OCI-LY3 (cell line): Measurements from ENCODE around the gene SHLD1.

Source experiments
- H2AFZ ChIP-seq: fragments of 200-600, 300-600 bp; shearing (Covaris generic); 2 replicates; pipeline ENCODE4 v1.6.0; 2014; ENCODE audit warnings: antibody characterized with exemption, low read depth, low read length
- H3K27ac ChIP-seq: fragments of 200-600, 300-600 bp; sonication (generic); 2 replicates; pipeline ENCODE4 v1.5.1; 2014; ENCODE audit warnings: mild to moderate bottlenecking, low read length, moderate library complexity, mixed read lengths
- H3K27me3 ChIP-seq: fragments of 200-600, 300-600 bp; sonication (generic); 2 replicates; pipeline ENCODE4 v1.6.1; 2014; ENCODE audit warnings: low read depth, low read length, mixed read lengths
- H3K36me3 ChIP-seq: fragments of 200-600, 300-600 bp; sonication (generic); replicated peaks from 2 replicates; pipeline ENCODE3; 2014; ENCODE audit warnings: low read depth, low read length, mixed read lengths
- H3K4me1 ChIP-seq: fragments of 300-600, 200-600 bp; sonication (generic); 2 replicates; pipeline ENCODE4 v1.6.1; 2014; ENCODE audit warnings: low read length, mixed read lengths
- H3K4me2 ChIP-seq: fragments of 200-600, 300-600 bp; sonication (generic); 2 replicates; pipeline ENCODE4 v1.6.1; 2014; ENCODE audit warnings: low read length, mixed read lengths
- H3K4me3 ChIP-seq: fragments of 300-600, 200-600 bp; sonication (generic); 2 replicates; pipeline ENCODE4 v1.5.1; 2014; ENCODE audit warnings: antibody characterized with exemption, mild to moderate bottlenecking, low read length, moderate library complexity
- H3K79me2 ChIP-seq: fragments of 300-600, 200-600 bp; shearing (Covaris generic); 2 replicates; pipeline ENCODE4 v1.6.1; 2014; ENCODE audit warnings: mild to moderate bottlenecking, low read length, mixed read lengths
- H3K9ac ChIP-seq: fragments of 300-600, 200-600 bp; shearing (Covaris generic); 2 replicates; pipeline ENCODE4 v1.6.0; 2014; ENCODE audit warnings: mild to moderate bottlenecking, low read length, moderate library complexity
- H3K9me3 ChIP-seq: fragments of 200-600, 300-600 bp; shearing (Covaris generic); 2 replicates; pipeline ENCODE4 v1.6.1; 2014; ENCODE audit warnings: low read length, mixed read lengths; ENCODE audit not compliant: insufficient read depth
- H4K20me1 ChIP-seq: fragments of 200-600, 300-600 bp; sonication (generic); 2 replicates; pipeline ENCODE4 v1.6.1; 2016; ENCODE audit warnings: low read length, mixed read lengths; ENCODE audit not compliant: insufficient read depth
- CTCF ChIP-seq: fragments of 200-600, 300-600 bp; sonication (generic); IDR thresholded peaks from 2 replicates; pipeline ENCODE4 v1.5.1; 2014; ENCODE audit warnings: antibody characterized with exemption, low read length, low read depth
- EZH2phosphoT487 ChIP-seq: fragments of 200-600 bp; shearing (Covaris generic); IDR thresholded peaks from 2 replicates; pipeline ENCODE4 v1.6.1; 2018; ENCODE audit warnings: antibody characterized with exemption, mixed run types, low read depth

SHLD1 gene

GRCh38 chr20:5827861-5828260 is 77.7 kb downstream of the SHLD1 start:
- Histone ChIP-seq H3K36me3 (no peaks in the 10 kb centered on the region), H3K9ac (no peak overlapping the region), H3K4me2 (no peak overlapping the region), H3K27me3 (no peaks in the 10 kb centered on the region), H4K20me1 (no peaks in the 10 kb centered on the region), H3K27ac (no peak overlapping the region), H2AFZ (no peak overlapping the region), H3K79me2 (no peaks in the 10 kb centered on the region), H3K4me3 (no peak overlapping the region), H3K9me3 (no peaks in the 10 kb centered on the region), H3K4me1 (peaks cover 4% of the 10 kb centered on the region)
- TF ChIP-seq CTCF, result no peak
- no peak for TF ChIP-seq EZH2phosphoT487

DNA sequence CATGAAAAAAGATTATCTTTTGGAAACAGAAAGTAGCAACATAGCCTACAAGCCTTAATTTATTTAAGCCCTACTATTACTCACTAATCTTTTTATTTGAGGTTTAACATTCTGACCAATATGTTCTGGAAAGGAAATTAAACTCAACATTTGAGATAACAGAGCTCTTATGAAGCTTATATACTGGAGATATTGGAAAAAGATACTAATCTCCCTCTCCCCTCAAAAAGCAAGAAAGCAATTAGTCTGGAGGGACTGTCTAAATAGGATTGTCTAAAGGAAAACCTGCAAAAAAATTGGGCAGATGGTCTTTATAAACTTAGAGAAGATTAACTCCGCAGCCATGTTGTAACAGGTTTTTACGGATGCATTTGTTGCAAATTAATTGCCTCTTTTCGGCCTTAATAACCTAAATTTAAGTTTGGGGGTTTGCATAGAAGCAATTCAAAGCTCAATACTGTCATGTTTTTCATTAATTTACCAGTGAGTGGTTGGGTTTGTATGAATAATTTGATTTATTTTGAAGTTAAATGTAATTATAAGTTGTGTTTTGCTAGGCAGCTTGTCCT is 79.1 kb downstream of the SHLD1 start:
- no peaks in the 10 kb centered on the region for H3K36me3 ChIP-seq
- no peaks in the 10 kb centered on the region for H3K9me3 ChIP-seq
- no peak for TF ChIP-seq EZH2phosphoT487
- no peak for TF ChIP-seq CTCF
- H3K9ac ChIP-seq, result no peak overlapping the region
- no peaks in the 10 kb centered on the region for H3K27me3 ChIP-seq
- H3K4me3 ChIP-seq, result no peak overlapping the region
- no peaks in the 10 kb centered on the region for H3K4me1 ChIP-seq
- H3K79me2 ChIP-seq, result no peaks in the 10 kb centered on the region
- H3K27ac ChIP-seq, result no peak overlapping the region
- H3K4me2 ChIP-seq, result no peak overlapping the region
- no peak overlapping the region for H2AFZ ChIP-seq
- H4K20me1 ChIP-seq, result no peaks in the 10 kb centered on the region

- Histone ChIP-seq H3K4me3 (no peak overlapping the region), H4K20me1 (no peaks in the 10 kb centered on the region), H3K9ac (no peak overlapping the region), H3K36me3 (no peaks in the 10 kb centered on the region), H3K27ac (no peak overlapping the region), H2AFZ (no peak overlapping the region), H3K4me2 (no peak overlapping the region), H3K4me1 (no peaks in the 10 kb centered on the region), H3K79me2 (no peaks in the 10 kb centered on the region), H3K9me3 (no peaks in the 10 kb centered on the region), H3K27me3 (no peaks in the 10 kb centered on the region)
- TF ChIP-seq CTCF, result no peak
- TF ChIP-seq EZH2phosphoT487, result no peak
Measured at GRCh38 chr20:5831539-5832237, 81.5 kb downstream of the SHLD1 start.

- Histone ChIP-seq H3K9ac (no peak overlapping the region), H2AFZ (no peak overlapping the region), H3K9me3 (no peaks in the 10 kb centered on the region), H3K27ac (no peak overlapping the region), H3K4me2 (no peak overlapping the region), H3K36me3 (no peaks in the 10 kb centered on the region), H3K27me3 (no peaks in the 10 kb centered on the region), H3K4me3 (no peak overlapping the region), H3K79me2 (no peaks in the 10 kb centered on the region), H4K20me1 (no peaks in the 10 kb centered on the region), H3K4me1 (no peaks in the 10 kb centered on the region)
- TF ChIP-seq EZH2phosphoT487 (no peak), CTCF (no peak)
Measured at GRCh38 chr20:5833309-5833941, 83.2 kb downstream of the SHLD1 start.
